K562 (cell line): Measurements from ENCODE around the gene MEGF11. TPM values are rescaled to one million over a fixed set of nuclear protein-coding genes. Genes with fewer than 3 reads are reported as not detected.

ENCODE experiments used
- ATAC-seq: fragments of 200-7000 bp; cut with Tn5 transposase; 3 replicates; pipeline ENCODE4 v1.9.1; 2020; ENCODE audit warnings: moderate library complexity
- BruUV-seq: library from RNA; stranded (reverse); fragments of 400-500 nt; replicated peaks from 2 replicates; lab custom pipeline; 2021; lab: Mats Ljungman, UMichigan
- CTCF ChIA-PET: fragments of 300-600 bp; formaldehyde crosslinking; extraction: SDS; loops from one replicate; lab custom pipeline; 2021; ENCODE audit warnings: low intra/inter-chr PET ratio; lab: Yijun Ruan, JAX
- POLR2A ChIA-PET: fragments of 300-600, 350-650 bp; sonication (Branson Sonifier 250); formaldehyde crosslinking; extraction: SDS; loops from one replicate; lab custom pipeline; 2021; ENCODE audit warnings: antibody characterized with exemption, inconsistent platforms; lab: Yijun Ruan, JAX
- DNase-seq, 4 experiments: peaks; one replicate each; pipeline versions ENCODE4 v3.0.0 to v3.0.0-alpha.2; 2011 to 2018; ENCODE audit warnings: low spot score in 3 of 4, mixed read lengths in 3 of 4; ENCODE audit errors: extremely low read depth in 1 of 4
- FAIRE-seq: peaks from 2 replicates; lab custom pipeline; 2011; peaks lifted over from hg19 to GRCh38; lab: Jason Lieb, UNC
- H2AFZ ChIP-seq: 2 replicates; pipeline ENCODE4 v1.6.0; 2011; ENCODE audit warnings: low read depth, low read length, control low read depth, inconsistent platforms
- H3K27ac ChIP-seq: fragments of 200-600 bp; 3 replicates; pipeline ENCODE4 v1.8.0; 2011; ENCODE audit warnings: low read depth, mild to moderate bottlenecking, control low read depth, inconsistent platforms, low read length, moderate library complexity, mixed read lengths; ENCODE audit errors: extremely low read depth
- H3K27me3 ChIP-seq, 2 experiments: fragments of 300-600 bp in 1 of 2; 2 replicates in 1 of 2; 3 replicates in 1 of 2; pipeline versions ENCODE4 v1.6.0 to v1.8.0; 2011; ENCODE audit warnings: inconsistent platforms in 2 of 2, low read length in 2 of 2, mild to moderate bottlenecking in 1 of 2, mixed read lengths in 1 of 2, moderate library complexity in 1 of 2; ENCODE audit not compliant: control insufficient read depth in 2 of 2, insufficient read depth in 2 of 2
- H3K36me3 ChIP-seq: fragments of 300-600 bp; 3 replicates; pipeline ENCODE4 v1.8.0; 2011; ENCODE audit warnings: mild to moderate bottlenecking, low read length, inconsistent platforms; ENCODE audit not compliant: control insufficient read depth, insufficient read depth
- H3K4me1 ChIP-seq, 2 experiments: fragments of 200-600 bp in 1 of 2; replicated peaks in 1 of 2; 2 replicates in 1 of 2; 3 replicates in 1 of 2; pipeline versions ENCODE4 v1.5.1 to v1.8.0; 2011; ENCODE audit warnings: inconsistent platforms in 2 of 2, low read length in 2 of 2, mild to moderate bottlenecking in 1 of 2, mixed read lengths in 1 of 2, moderate library complexity in 1 of 2; ENCODE audit not compliant: control insufficient read depth in 2 of 2, insufficient read depth in 2 of 2
- H3K4me2 ChIP-seq: 2 replicates; pipeline ENCODE4 v1.6.1; 2011; ENCODE audit warnings: low read length, control low read depth, inconsistent platforms, mixed read lengths; ENCODE audit not compliant: insufficient read depth
- H3K4me3 ChIP-seq: fragments of 200-600 bp; sonication (generic), shearing (Covaris generic); 2 replicates; pipeline ENCODE4 v1.5.1; 2016; ENCODE audit warnings: control low read depth, inconsistent platforms
- H3K79me2 ChIP-seq: fragments of 200-600 bp; 3 replicates; pipeline ENCODE4 v1.8.0; 2011; ENCODE audit warnings: low read length, inconsistent platforms; ENCODE audit not compliant: control insufficient read depth, insufficient read depth
- H3K9ac ChIP-seq, 2 experiments: 2 replicates each; pipeline versions ENCODE4 v1.6.0 to v1.6.1; 2011; ENCODE audit warnings: low read depth in 2 of 2, low read length in 2 of 2, control low read depth in 1 of 2, inconsistent platforms in 1 of 2, mild to moderate bottlenecking in 1 of 2, mixed read lengths in 1 of 2; ENCODE audit not compliant: insufficient read depth in 1 of 2
- H3K9me1 ChIP-seq: one replicate; pipeline ENCODE4 v1.6.0; 2011; ENCODE audit warnings: inconsistent platforms, mild to moderate bottlenecking, low read length, moderate library complexity; ENCODE audit not compliant: control insufficient read depth, insufficient read depth
- H3K9me3 ChIP-seq: replicated peaks from 2 replicates; pipeline ENCODE4 v1.5.1; 2011; ENCODE audit warnings: low read depth, low read length, inconsistent platforms; ENCODE audit not compliant: control insufficient read depth, insufficient read depth
- H4K20me1 ChIP-seq: replicated peaks from 2 replicates; pipeline ENCODE4 v1.6.1; 2011; ENCODE audit warnings: low read length, inconsistent platforms, mixed read lengths; ENCODE audit not compliant: control insufficient read depth, insufficient read depth
- ATF4 ChIP-seq: fragments of 450-650 bp; formaldehyde crosslinking; IDR thresholded peaks from 2 replicates; pipeline ENCODE4 v1.4.0; 2022; ENCODE audit warnings: mild to moderate bottlenecking, moderate library complexity
- ATF7 ChIP-seq: fragments of 450-650 bp; IDR thresholded peaks from 2 replicates; pipeline ENCODE4 v1.7.1; 2014; ENCODE audit warnings: mild to moderate bottlenecking, moderate library complexity
- HMGN3 ChIP-seq: IDR thresholded peaks from 2 replicates; pipeline ENCODE4 v1.6.1; 2011; ENCODE audit warnings: borderline replicate concordance, low read depth, mild to moderate bottlenecking, mixed read lengths, low read length; ENCODE audit not compliant: insufficient read length; ENCODE audit errors: extremely low read depth
- MITF ChIP-seq: IDR thresholded peaks from 2 replicates; pipeline ENCODE4 v1.6.1; 2014; ENCODE audit warnings: antibody characterized with exemption
- NELFE ChIP-seq: IDR thresholded peaks from 2 replicates; pipeline ENCODE4 v1.6.1; 2011; ENCODE audit warnings: mild to moderate bottlenecking; ENCODE audit not compliant: insufficient read depth, insufficient read length
- SMAD4 ChIP-seq: fragments of 250-450 bp; sonication (Bioruptor Pico); conservative IDR thresholded peaks from 2 replicates; pipeline ENCODE4 v1.8.0; 2021; ENCODE audit warnings: inconsistent platforms, mild to moderate bottlenecking, moderate library complexity
- YBX1 ChIP-seq: fragments of 450-650 bp; IDR thresholded peaks from 2 replicates; pipeline ENCODE4 v1.7.1; 2016; ENCODE audit warnings: mild to moderate bottlenecking
- ZNF133 ChIP-seq: fragments of 250-450 bp; sonication (Bioruptor Pico); IDR thresholded peaks from 2 replicates; pipeline ENCODE4 v1.4.0; 2020; ENCODE audit warnings: mild to moderate bottlenecking
- WGBS: fragments of 100-300 bp; shearing (Covaris generic); methylation state at CpG from one replicate; pipeline ENCODE4 v1.1.6; 2016; ENCODE audit warnings: low coverage, mixed read lengths; ENCODE audit not compliant: insufficient coverage; ENCODE audit errors: missing lambda C conversion rate; 5-methylcytosine and 5-hydroxymethylcytosine counted together
- in situ Hi-C: fragments of 300-500 bp; cut with MboI; formaldehyde crosslinking; loops from 4 replicates; pipeline ENCODE4 v1.15.0; 2018; ENCODE audit warnings: inconsistent platforms, mixed read lengths
- intact Hi-C: fragments of 100-400 bp; cut with micrococcal nuclease; formaldehyde crosslinking; loops from 2 replicates; pipeline ENCODE4 v1.14.2; 2022
- polyA plus RNA-seq, 8 experiments: library from polyadenylated mRNA; depleted of rRNA in 4 of 8; stranded (reverse) in 5 of 8; unstranded in 3 of 8; fragments of >200 nt; fragmentation: Nextera tagmentation in 2 of 8; fragmentation: Illumina TruSeq in 1 of 8; extraction: Ambion mirVana in 2 of 8; extraction: Trizol in 1 of 8; gene quantifications; 2 replicates each; pipeline versions ENCODE4 v1.2.1 to v1.2.3, GENCODE V29; 2011 to 2014; ENCODE audit warnings: inconsistent platforms in 1 of 8, missing spikeins in 1 of 8
- total RNA-seq, 7 experiments: library from RNA; depleted of rRNA in 6 of 7; stranded (reverse); fragments of >200 nt in 6 of 7; fragmentation: Illumina TruSeq in 2 of 7; extraction: Trizol in 2 of 7; gene quantifications; 2 replicates each; pipeline versions ENCODE4 v1.2.1 to v1.2.3, GENCODE V29; 2011 to 2021; ENCODE audit warnings: low replicate concordance in 1 of 7

MEGF11 gene
- total and polyA plus RNA-seq, 9 of the 15 experiments (the other 6 are each of a cell fraction or from before 2014, with no cell fraction given), result 0.06 to 0.23 (median 0.20) TPM; not detected in 6

- DNase-seq (no peak), ATAC-seq (0 out of 3 replicates have a peak, but pooled peaks have one; percentile 11), FAIRE-seq (no peak)
- Histone ChIP-seq H2AFZ (no peak overlapping the region), H4K20me1 (no peaks in the 10 kb centered on the region), H3K27me3 (peaks cover 6 to 13% of the 10 kb centered on the region in 2 experiments; a peak in 3 of 5 replicates), H3K9me1 (no peaks in the 10 kb centered on the region), H3K4me2 (no peak overlapping the region), H3K27ac (no peak overlapping the region), H3K36me3 (no peaks in the 10 kb centered on the region), H3K4me1 (peaks cover 0 to 4% of the 10 kb centered on the region in 2 experiments; a peak in 2 of 5 replicates), H3K79me2 (no peaks in the 10 kb centered on the region), H3K9ac (no peak overlapping the region), H3K4me3 (no peak overlapping the region), H3K9me3 (no peaks in the 10 kb centered on the region)
- TF ChIP-seq SMAD4 (CRISPR knock-in tag) (no peak), ATF7 (no peak), ATF4 (CRISPR knock-in tag) (no peak), ZNF133 (CRISPR knock-in tag) (no peak), YBX1 (no peak), HMGN3 (no peak), MITF (no peak), NELFE (no peak)
- CTCF ChIA-PET, result no interaction called here
- intact Hi-C loops (no loop called here), in situ Hi-C loops (no loop called here)
- POLR2A ChIA-PET, result interaction anchor here (0.7 to 2.3 kb wide), 4 partner anchors 11 to 353 kb away, joined by 3 to 9 read pairs (median 4); partner anchors contain the start of gene SNAPC5
- 16% methylated on average over 12 of the region's 13 CpGs for WGBS
- BruUV-seq, result no TSS peak
These were observed 24.5 kb downstream of the MEGF11 start for GRCh38 chr15:66228807-66229735.
